ENCODE measurements around the gene LRRC36.

Gene LRRC36

GRCh38 chr16:67415872-67416793 is 89.5 kb downstream of the LRRC36 start, which contains the start of gene ZDHHC1:
Gene ZDHHC1, minus strand, starts transcription at chr16:67416477. Its CDS starts 8,702 bp downstream, at chr16:67407775.
- TF ChIP-seq, protein P1, sequence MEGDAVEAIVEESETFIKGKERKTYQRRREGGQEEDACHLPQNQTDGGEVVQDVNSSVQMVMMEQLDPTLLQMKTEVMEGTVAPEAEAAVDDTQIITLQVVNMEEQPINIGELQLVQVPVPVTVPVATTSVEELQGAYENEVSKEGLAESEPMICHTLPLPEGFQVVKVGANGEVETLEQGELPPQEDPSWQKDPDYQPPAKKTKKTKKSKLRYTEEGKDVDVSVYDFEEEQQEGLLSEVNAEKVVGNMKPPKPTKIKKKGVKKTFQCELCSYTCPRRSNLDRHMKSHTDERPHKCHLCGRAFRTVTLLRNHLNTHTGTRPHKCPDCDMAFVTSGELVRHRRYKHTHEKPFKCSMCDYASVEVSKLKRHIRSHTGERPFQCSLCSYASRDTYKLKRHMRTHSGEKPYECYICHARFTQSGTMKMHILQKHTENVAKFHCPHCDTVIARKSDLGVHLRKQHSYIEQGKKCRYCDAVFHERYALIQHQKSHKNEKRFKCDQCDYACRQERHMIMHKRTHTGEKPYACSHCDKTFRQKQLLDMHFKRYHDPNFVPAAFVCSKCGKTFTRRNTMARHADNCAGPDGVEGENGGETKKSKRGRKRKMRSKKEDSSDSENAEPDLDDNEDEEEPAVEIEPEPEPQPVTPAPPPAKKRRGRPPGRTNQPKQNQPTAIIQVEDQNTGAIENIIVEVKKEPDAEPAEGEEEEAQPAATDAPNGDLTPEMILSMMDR (IDR thresholded peaks at IDR 0.05; ENCODE audit: low read length), result peak; percentile 57
- TF ChIP-seq EZH2 (optimal IDR thresholded peaks at IDR 0.05; ENCODE audit: low read depth, low read length), result no peak
- H3K79me2 ChIP-seq (ENCODE audit: low read length), result no peaks in the 10 kb centered on the region
- H3K9me3 ChIP-seq (replicated peaks; ENCODE audit: insufficient read depth, low read length), result no peaks in the 10 kb centered on the region
- no peaks in the 10 kb centered on the region for H3K9me2 ChIP-seq (replicated peaks; ENCODE audit: insufficient read depth, low read length)
- DNase-seq, result peak; percentile 55
- no peaks in the 10 kb centered on the region for H3K36me3 ChIP-seq (replicated peaks; ENCODE audit: insufficient read depth, low read length)
- H3K4me1 ChIP-seq (ENCODE audit: low read length), result 0 out of 2 replicates have a peak, but pooled peaks cover 7% of the 10 kb centered on the region
- H3K4me3 ChIP-seq (ENCODE audit: low read length), result peak within 1 kb of the TSS; percentile 69
- peak within 1 kb of the TSS; percentile 72; the same call in 1 of the 2 replicates for H3K9ac ChIP-seq (ENCODE audit: low read length)
- H3K27ac ChIP-seq (ENCODE audit: low read length), result no peak within 1 kb of the TSS
- H3F3A ChIP-seq (ENCODE audit: insufficient read depth, low read length), result no peaks in the 10 kb centered on the region; the same call in 1 of the 2 replicates
- H2AFZ ChIP-seq (ENCODE audit: low read length), result peak within 1 kb of the TSS; percentile 97
- H3K4me2 ChIP-seq (ENCODE audit: low read depth, low read length), result peak within 1 kb of the TSS; percentile 93
- H3K27me3 ChIP-seq (replicated peaks; ENCODE audit: insufficient read depth, low read length), result peaks cover 32% of the 10 kb centered on the region
- no peaks in the 10 kb centered on the region for H4K20me1 ChIP-seq (ENCODE audit: insufficient read depth, low read length)

- Histone ChIP-seq H3K27ac (ENCODE audit: low read length) (no peak overlapping the region), H3K4me3 (ENCODE audit: low read length) (no peak overlapping the region), H4K20me1 (ENCODE audit: insufficient read depth, low read length) (no peaks in the 10 kb centered on the region), H3K4me2 (ENCODE audit: low read depth, low read length) (no peak overlapping the region), H3K9ac (ENCODE audit: low read length) (no peak overlapping the region), H3K27me3 (replicated peaks; ENCODE audit: insufficient read depth, low read length) (peaks cover 27% of the 10 kb centered on the region), H3K36me3 (replicated peaks; ENCODE audit: insufficient read depth, low read length) (no peaks in the 10 kb centered on the region), H3K9me3 (replicated peaks; ENCODE audit: insufficient read depth, low read length) (no peaks in the 10 kb centered on the region), H3K4me1 (ENCODE audit: low read length) (0 out of 2 replicates have a peak, but pooled peaks cover 4% of the 10 kb centered on the region), H3K79me2 (ENCODE audit: low read length) (no peaks in the 10 kb centered on the region), H2AFZ (ENCODE audit: low read length) (no peak overlapping the region), H3K9me2 (replicated peaks; ENCODE audit: insufficient read depth, low read length) (no peaks in the 10 kb centered on the region), H3F3A (ENCODE audit: insufficient read depth, low read length) (no peaks in the 10 kb centered on the region; the same call in 1 of the 2 replicates)
- DNase-seq, result no peak
- TF ChIP-seq, protein P1 (IDR thresholded peaks at IDR 0.05; ENCODE audit: low read length), result no peak
- no peak for TF ChIP-seq EZH2phosphoT487 (IDR thresholded peaks at IDR 0.05; ENCODE audit: low read length)
- TF ChIP-seq EZH2 (optimal IDR thresholded peaks at IDR 0.05; ENCODE audit: low read depth, low read length), result no peak
Measured at GRCh38 chr16:67417333-67418061, 90.9 kb downstream of the LRRC36 start.

DNA sequence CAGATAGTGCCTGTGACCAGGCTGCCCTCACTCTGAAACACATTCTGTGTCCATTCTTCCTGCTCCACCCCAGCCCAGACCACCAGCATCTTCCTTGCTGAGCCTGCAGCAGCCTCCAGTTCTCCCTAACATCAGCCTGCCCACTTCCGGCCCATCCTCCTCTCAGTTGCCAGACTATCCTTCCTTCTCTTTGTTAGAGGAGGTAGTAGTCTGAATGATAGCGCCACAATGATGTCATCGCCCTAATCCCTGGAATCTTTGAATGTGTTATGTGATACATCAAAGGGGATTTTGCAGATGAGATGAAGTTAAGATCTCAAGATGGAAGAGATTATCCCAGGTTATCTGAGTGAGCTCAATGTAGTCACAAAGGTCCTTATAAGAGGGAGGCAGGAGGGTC is 92.9 kb downstream of the LRRC36 start:
- peaks cover 34% of the 10 kb centered on the region for H3K27me3 ChIP-seq (replicated peaks; ENCODE audit: insufficient read depth, low read length)
- no peaks in the 10 kb centered on the region for H4K20me1 ChIP-seq (ENCODE audit: insufficient read depth, low read length)
- no peaks in the 10 kb centered on the region for H3K36me3 ChIP-seq (replicated peaks; ENCODE audit: insufficient read depth, low read length)
- DNase-seq, result no peak
- no peak overlapping the region for H3K9ac ChIP-seq (ENCODE audit: low read length)
- H3K4me2 ChIP-seq (ENCODE audit: low read depth, low read length), result no peak overlapping the region
- H2AFZ ChIP-seq (ENCODE audit: low read length), result no peak overlapping the region
- 0 out of 2 replicates have a peak, but pooled peaks cover 3% of the 10 kb centered on the region for H3K4me1 ChIP-seq (ENCODE audit: low read length)
- no peak for TF ChIP-seq EZH2phosphoT487 (IDR thresholded peaks at IDR 0.05; ENCODE audit: low read length)
- TF ChIP-seq, protein P1 (IDR thresholded peaks at IDR 0.05; ENCODE audit: low read length), result no peak
- no peak for TF ChIP-seq EZH2 (optimal IDR thresholded peaks at IDR 0.05; ENCODE audit: low read depth, low read length)
- no peak overlapping the region for H3K27ac ChIP-seq (ENCODE audit: low read length)
- H3K9me2 ChIP-seq (replicated peaks; ENCODE audit: insufficient read depth, low read length), result no peaks in the 10 kb centered on the region
- H3F3A ChIP-seq (ENCODE audit: insufficient read depth, low read length), result no peaks in the 10 kb centered on the region; the same call in 1 of the 2 replicates
- no peaks in the 10 kb centered on the region for H3K9me3 ChIP-seq (replicated peaks; ENCODE audit: insufficient read depth, low read length)
- no peak overlapping the region for H3K4me3 ChIP-seq (ENCODE audit: low read length)
- no peaks in the 10 kb centered on the region for H3K79me2 ChIP-seq (ENCODE audit: low read length)
